IMR-90 (cell line): ENCODE measurements around the gene HS3ST2. TPM values are rescaled to one million over a fixed set of nuclear protein-coding genes. Genes with fewer than 3 reads are reported as not detected.

Source experiments
- ATAC-seq: fragments of 200-7000 bp; cut with Tn5 transposase; 2 replicates; pipeline ENCODE4 v1.9.1; 2020; ENCODE audit warnings: low read depth, mild to moderate bottlenecking, moderate library complexity
- BruUV-seq: library from RNA; stranded (reverse); fragments of 400-500 nt; replicated peaks from 2 replicates; lab custom pipeline; 2021; lab: Mats Ljungman, UMichigan
- CTCF ChIA-PET: fragments of 300-600 bp; formaldehyde crosslinking; extraction: SDS; loops from one replicate; lab custom pipeline; 2021; ENCODE audit warnings: antibody characterized with exemption; lab: Yijun Ruan, JAX
- POLR2A ChIA-PET: fragments of 300-600 bp; sonication (Branson Sonifier 250); formaldehyde crosslinking; loops from one replicate; lab custom pipeline; 2022; ENCODE audit warnings: antibody characterized with exemption; ENCODE audit not compliant: unreplicated experiment; lab: Charles Lee
- DNase-seq: peaks from one replicate; pipeline ENCODE4 v3.0.0; 2013
- H2AFZ ChIP-seq: replicated peaks from 2 replicates; pipeline ENCODE3; 2013; ENCODE audit warnings: low read length, mild to moderate bottlenecking; ENCODE audit not compliant: poor library complexity
- H2AK5ac ChIP-seq: 2 replicates; pipeline ENCODE4 v1.6.1; 2013; ENCODE audit warnings: low read depth, low read length, inconsistent platforms
- H2AK9ac ChIP-seq: replicated peaks from 2 replicates; pipeline ENCODE3; 2013; ENCODE audit warnings: mild to moderate bottlenecking, low read depth, low read length, moderate library complexity; ENCODE audit not compliant: poor library complexity
- H2BK120ac ChIP-seq: 2 replicates; pipeline ENCODE4 v1.6.1; 2013; ENCODE audit warnings: low read depth, low read length, inconsistent platforms
- H2BK15ac ChIP-seq: 3 replicates; pipeline ENCODE4 v1.6.1; 2013; ENCODE audit warnings: low read depth, low read length, inconsistent platforms
- H2BK20ac ChIP-seq: 2 replicates; pipeline ENCODE4 v1.6.1; 2013; ENCODE audit warnings: low read depth, mild to moderate bottlenecking, inconsistent platforms, low read length, moderate library complexity
- H2BK5ac ChIP-seq: 2 replicates; pipeline ENCODE4 v1.6.1; 2013; ENCODE audit warnings: mild to moderate bottlenecking, low read depth, low read length, inconsistent platforms; ENCODE audit not compliant: poor library complexity, severe bottlenecking
- H3K14ac ChIP-seq: replicated peaks from 2 replicates; pipeline ENCODE4 v1.6.1; 2013; ENCODE audit warnings: low read depth, low read length, inconsistent platforms
- H3K18ac ChIP-seq: 2 replicates; pipeline ENCODE4 v1.6.1; 2013; ENCODE audit warnings: low read depth, low read length, control low read depth
- H3K23ac ChIP-seq: 2 replicates; pipeline ENCODE4 v1.6.1; 2013; ENCODE audit warnings: low read depth, low read length, inconsistent platforms
- H3K27ac ChIP-seq: 2 replicates; pipeline ENCODE4 v1.5.1; 2013; ENCODE audit warnings: mild to moderate bottlenecking, control low read depth, low read length; ENCODE audit not compliant: insufficient read depth
- H3K27me3 ChIP-seq: 2 replicates; pipeline ENCODE4 v1.6.1; 2013; ENCODE audit warnings: low read length; ENCODE audit not compliant: control insufficient read depth, insufficient read depth
- H3K36me3 ChIP-seq: 2 replicates; pipeline ENCODE4 v1.6.1; 2013; ENCODE audit warnings: low read length, mixed read lengths; ENCODE audit not compliant: control insufficient read depth, insufficient read depth
- H3K4ac ChIP-seq: 2 replicates; pipeline ENCODE4 v1.6.1; 2013; ENCODE audit warnings: low read depth, low read length, inconsistent platforms
- H3K4me1 ChIP-seq: 2 replicates; pipeline ENCODE4 v1.6.1; 2013; ENCODE audit warnings: low read length, mixed read lengths; ENCODE audit not compliant: control insufficient read depth, insufficient read depth
- H3K4me2 ChIP-seq: 2 replicates; pipeline ENCODE4 v1.6.1; 2013; ENCODE audit warnings: low read depth, mild to moderate bottlenecking, control low read depth, low read length, moderate library complexity
- H3K4me3 ChIP-seq: 2 replicates; pipeline ENCODE4 v1.5.1; 2013; ENCODE audit warnings: low read depth, mild to moderate bottlenecking, control low read depth, low read length, moderate library complexity; ENCODE audit not compliant: insufficient read depth
- H3K56ac ChIP-seq: 2 replicates; pipeline ENCODE4 v1.6.1; 2013; ENCODE audit warnings: low read length, inconsistent platforms; ENCODE audit not compliant: insufficient read depth; ENCODE audit errors: extremely low read depth
- H3K79me1 ChIP-seq, 2 experiments: 2 replicates each; pipeline ENCODE4 v1.6.1; 2013; ENCODE audit warnings: low read length in 2 of 2, inconsistent platforms in 1 of 2, low read depth in 1 of 2
- H3K9ac ChIP-seq: 2 replicates; pipeline ENCODE4 v1.6.1; 2013; ENCODE audit warnings: low read depth, low read length, control low read depth
- H3K9me1 ChIP-seq: 2 replicates; pipeline ENCODE4 v1.6.1; 2013; ENCODE audit warnings: low read length, inconsistent platforms; ENCODE audit not compliant: insufficient read depth
- H3K9me3 ChIP-seq: 2 replicates; pipeline ENCODE4 v1.6.1; 2013; ENCODE audit warnings: low read length; ENCODE audit not compliant: control insufficient read depth, insufficient read depth
- H4K20me1 ChIP-seq: 2 replicates; pipeline ENCODE4 v1.6.1; 2013; ENCODE audit warnings: low read length, inconsistent platforms; ENCODE audit not compliant: insufficient read depth
- H4K5ac ChIP-seq: 2 replicates; pipeline ENCODE4 v1.6.1; 2013; ENCODE audit warnings: mild to moderate bottlenecking, low read depth, low read length, control low read depth
- H4K8ac ChIP-seq, 2 experiments: 2 replicates each; pipeline ENCODE4 v1.6.1; 2013; ENCODE audit warnings: low read depth in 2 of 2, low read length in 2 of 2, control low read depth in 1 of 2, inconsistent platforms in 1 of 2
- H4K91ac ChIP-seq: 2 replicates; pipeline ENCODE4 v1.6.1; 2013; ENCODE audit warnings: low read depth, low read length, inconsistent platforms; ENCODE audit not compliant: insufficient read depth
- BHLHE40 ChIP-seq: fragments of 150-350 bp; IDR thresholded peaks from 2 replicates; pipeline ENCODE4 v1.6.1; 2016; ENCODE audit warnings: mild to moderate bottlenecking, low read depth, low read length
- CHD1 ChIP-seq: IDR thresholded peaks from 2 replicates; pipeline ENCODE4 v1.6.1; 2012; ENCODE audit warnings: low read depth, low read length, improper control_type of control experiment
- FOS ChIP-seq: fragments of 150-350 bp; IDR thresholded peaks from 2 replicates; pipeline ENCODE4 v1.6.1; 2016; ENCODE audit warnings: low read depth, low read length
- MAZ ChIP-seq: IDR thresholded peaks from 2 replicates; pipeline ENCODE4 v1.6.1; 2012; ENCODE audit warnings: low read depth, mild to moderate bottlenecking, low read length, improper control_type of control experiment, moderate library complexity, borderline replicate concordance
- MXI1 ChIP-seq: IDR thresholded peaks from 2 replicates; pipeline ENCODE4 v1.6.1; 2012; ENCODE audit warnings: low read depth, mild to moderate bottlenecking, low read length, moderate library complexity, borderline replicate concordance
- NFE2L2 ChIP-seq: fragments of 150-350 bp; IDR thresholded peaks from 2 replicates; pipeline ENCODE4 v1.6.1; 2016; ENCODE audit warnings: low read depth, mild to moderate bottlenecking, low read length
- POLR2A ChIP-seq: IDR thresholded peaks from 2 replicates; pipeline ENCODE4 v1.6.1; 2012; ENCODE audit warnings: mild to moderate bottlenecking, low read depth, low read length
- RCOR1 ChIP-seq: IDR thresholded peaks from 2 replicates; pipeline ENCODE4 v1.6.1; 2012; ENCODE audit warnings: mild to moderate bottlenecking, low read length, improper control_type of control experiment; ENCODE audit not compliant: insufficient replicate concordance
- SMC3 ChIP-seq: fragments of 150-350 bp; IDR thresholded peaks from 2 replicates; pipeline ENCODE4 v1.6.1; 2016; ENCODE audit warnings: low read depth, mild to moderate bottlenecking, antibody characterized with exemption, low read length, moderate library complexity
- WGBS, 2 experiments: methylation state at CpG; one replicate each; pipeline versions ENCODE4 v1.1.5 to v1.1.7; 2013; ENCODE audit warnings: missing lambda C conversion rate in 2 of 2; ENCODE audit not compliant: insufficient read length in 1 of 2; ENCODE audit errors: extremely low coverage in 2 of 2; 5-methylcytosine and 5-hydroxymethylcytosine counted together
- dilution Hi-C: fragments of 300-500 bp; cut with HindIII; formaldehyde crosslinking; loops from one replicate; pipeline ENCODE4 v1.14.3; 2018; ENCODE audit warnings: low sequenced_read_pairs; ENCODE audit not compliant: unreplicated experiment
- in situ Hi-C: fragments of 300-500 bp; cut with MboI; formaldehyde crosslinking; loops from 3 replicates; pipeline ENCODE4 v1.14.3; 2019; ENCODE audit warnings: low sequenced_read_pairs, inconsistent platforms, mixed read lengths
- intact Hi-C: fragments of 100-400 bp; cut with micrococcal nuclease; formaldehyde crosslinking; loops from 2 replicates; pipeline ENCODE4 v1.10.0; 2022
- polyA plus RNA-seq, 3 experiments: library from polyadenylated mRNA; depleted of rRNA; stranded (reverse); fragments of >200 nt; gene quantifications; 2 replicates each; pipeline ENCODE4 v1.2.3, GENCODE V29; 2012; ENCODE audit warnings: low replicate concordance in 1 of 3
- total RNA-seq: library from RNA; depleted of rRNA; stranded (reverse); fragments of >200 nt; gene quantifications from 2 replicates; pipeline ENCODE4 v1.2.3, GENCODE V29; 2012
- TF ChIP-seq, protein P1 (sequence below): fragments of 150-350 bp; IDR thresholded peaks from 2 replicates; pipeline ENCODE4 v1.6.1; 2017; ENCODE audit warnings: mild to moderate bottlenecking, antibody characterized with exemption, low read length, low read depth
- TF ChIP-seq, protein P2 (sequence below): conservative IDR thresholded peaks from 2 replicates; pipeline ENCODE4 v1.5.1; 2012; ENCODE audit warnings: mild to moderate bottlenecking, low read depth, low read length, improper control_type of control experiment
- TF ChIP-seq, protein P3 (sequence below): fragments of 150-350 bp; IDR thresholded peaks from 2 replicates; pipeline ENCODE4 v1.6.1; 2016; ENCODE audit warnings: low read depth, mild to moderate bottlenecking, low read length, moderate library complexity, borderline replicate concordance

The HS3ST2 gene
- total and polyA plus RNA-seq, 2 of the 4 experiments (the other 2 are of a cell fraction): not detected

DNA sequence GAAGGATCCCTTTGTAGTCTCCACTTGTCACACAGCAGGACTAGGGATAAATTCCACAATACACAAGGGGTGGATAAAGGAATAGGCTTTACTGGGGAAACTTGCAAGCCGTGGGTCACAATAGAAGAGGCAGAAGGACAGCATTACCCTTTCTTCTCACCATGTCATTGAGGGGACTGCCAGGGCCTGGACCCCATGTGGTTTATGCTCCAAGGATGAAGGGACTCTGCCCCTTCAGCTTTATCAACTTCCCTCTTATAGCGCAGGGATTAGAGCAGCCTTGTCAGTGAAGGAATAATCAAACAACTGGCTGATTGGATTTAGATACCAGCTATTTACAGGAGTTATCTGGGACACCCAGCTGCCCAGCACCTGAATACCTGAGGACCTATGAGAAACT lies 89.8 kb downstream of the HS3ST2 start:
- in situ Hi-C loops: no loop called here

More for the DNA sequence above, 89.8 kb downstream of the HS3ST2 start:
- H3K4ac ChIP-seq: no peak overlapping the region
- no peaks in the 10 kb centered on the region for H3K36me3 ChIP-seq
- no peaks in the 10 kb centered on the region for H3K79me1 ChIP-seq
- H3K4me3 ChIP-seq: no peak overlapping the region
- no peak overlapping the region for H3K9ac ChIP-seq
- H4K91ac ChIP-seq: no peak overlapping the region
- H3K14ac ChIP-seq: no peak overlapping the region
- no peaks in the 10 kb centered on the region; the same call in 1 of the 2 replicates for H3K9me1 ChIP-seq
- H4K5ac ChIP-seq: no peak overlapping the region
- H2BK120ac ChIP-seq: no peak overlapping the region
- H2BK20ac ChIP-seq: no peak overlapping the region
- no peak overlapping the region for H2AK9ac ChIP-seq
- TF ChIP-seq RCOR1 (no peak), CHD1 (no peak), MXI1 (no peak), BHLHE40 (no peak), POLR2A (no peak), SMC3 (no peak), MAZ (no peak), NFE2L2 (no peak), FOS (no peak)
- TF ChIP-seq, protein P1, sequence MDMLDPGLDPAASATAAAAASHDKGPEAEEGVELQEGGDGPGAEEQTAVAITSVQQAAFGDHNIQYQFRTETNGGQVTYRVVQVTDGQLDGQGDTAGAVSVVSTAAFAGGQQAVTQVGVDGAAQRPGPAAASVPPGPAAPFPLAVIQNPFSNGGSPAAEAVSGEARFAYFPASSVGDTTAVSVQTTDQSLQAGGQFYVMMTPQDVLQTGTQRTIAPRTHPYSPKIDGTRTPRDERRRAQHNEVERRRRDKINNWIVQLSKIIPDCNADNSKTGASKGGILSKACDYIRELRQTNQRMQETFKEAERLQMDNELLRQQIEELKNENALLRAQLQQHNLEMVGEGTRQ: no peak
- TF ChIP-seq, protein P2, sequence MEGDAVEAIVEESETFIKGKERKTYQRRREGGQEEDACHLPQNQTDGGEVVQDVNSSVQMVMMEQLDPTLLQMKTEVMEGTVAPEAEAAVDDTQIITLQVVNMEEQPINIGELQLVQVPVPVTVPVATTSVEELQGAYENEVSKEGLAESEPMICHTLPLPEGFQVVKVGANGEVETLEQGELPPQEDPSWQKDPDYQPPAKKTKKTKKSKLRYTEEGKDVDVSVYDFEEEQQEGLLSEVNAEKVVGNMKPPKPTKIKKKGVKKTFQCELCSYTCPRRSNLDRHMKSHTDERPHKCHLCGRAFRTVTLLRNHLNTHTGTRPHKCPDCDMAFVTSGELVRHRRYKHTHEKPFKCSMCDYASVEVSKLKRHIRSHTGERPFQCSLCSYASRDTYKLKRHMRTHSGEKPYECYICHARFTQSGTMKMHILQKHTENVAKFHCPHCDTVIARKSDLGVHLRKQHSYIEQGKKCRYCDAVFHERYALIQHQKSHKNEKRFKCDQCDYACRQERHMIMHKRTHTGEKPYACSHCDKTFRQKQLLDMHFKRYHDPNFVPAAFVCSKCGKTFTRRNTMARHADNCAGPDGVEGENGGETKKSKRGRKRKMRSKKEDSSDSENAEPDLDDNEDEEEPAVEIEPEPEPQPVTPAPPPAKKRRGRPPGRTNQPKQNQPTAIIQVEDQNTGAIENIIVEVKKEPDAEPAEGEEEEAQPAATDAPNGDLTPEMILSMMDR: no peak
- TF ChIP-seq, protein P3, sequence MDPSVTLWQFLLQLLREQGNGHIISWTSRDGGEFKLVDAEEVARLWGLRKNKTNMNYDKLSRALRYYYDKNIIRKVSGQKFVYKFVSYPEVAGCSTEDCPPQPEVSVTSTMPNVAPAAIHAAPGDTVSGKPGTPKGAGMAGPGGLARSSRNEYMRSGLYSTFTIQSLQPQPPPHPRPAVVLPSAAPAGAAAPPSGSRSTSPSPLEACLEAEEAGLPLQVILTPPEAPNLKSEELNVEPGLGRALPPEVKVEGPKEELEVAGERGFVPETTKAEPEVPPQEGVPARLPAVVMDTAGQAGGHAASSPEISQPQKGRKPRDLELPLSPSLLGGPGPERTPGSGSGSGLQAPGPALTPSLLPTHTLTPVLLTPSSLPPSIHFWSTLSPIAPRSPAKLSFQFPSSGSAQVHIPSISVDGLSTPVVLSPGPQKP: no peak
- CTCF ChIA-PET: no interaction called here
- no peak overlapping the region for H2AK5ac ChIP-seq
- BruUV-seq: no TSS peak
- no peak overlapping the region for H3K27ac ChIP-seq
- no peak overlapping the region for H3K23ac ChIP-seq
- no peaks in the 10 kb centered on the region for H3K4me1 ChIP-seq
- ATAC-seq: no peak
- POLR2A ChIA-PET: no interaction called here
- no CpG with 5 or more reads among the region's 2 CpGs for WGBS, 2 experiments
- H3K18ac ChIP-seq: no peak overlapping the region
- H3K56ac ChIP-seq: no peak overlapping the region
- intact Hi-C loops: no loop called here
- DNase-seq: no peak
- no peak overlapping the region for H3K4me2 ChIP-seq
- no peaks in the 10 kb centered on the region; the same call in 1 of the 2 replicates for H3K27me3 ChIP-seq
- no peak overlapping the region for H2BK15ac ChIP-seq
- no peaks in the 10 kb centered on the region for H4K20me1 ChIP-seq
- H2BK5ac ChIP-seq: no peak overlapping the region
- no peak overlapping the region for H4K8ac ChIP-seq
- H3K9me3 ChIP-seq: no peaks in the 10 kb centered on the region
- no peak overlapping the region for H2AFZ ChIP-seq
- dilution Hi-C loops: no loop called here
